Amniotic epithelial cell (primary cell): Measurements from ENCODE around the gene TP53I13.
A peak's percentile ranks its signal among the peaks of the same experiment; 100 is the strongest.

ENCODE experiments used
- DNase-seq: peaks from one replicate; pipeline ENCODE4 v3.0.0-alpha.2; 2010; ENCODE audit warnings: low read depth

TP53I13 gene

DNA sequence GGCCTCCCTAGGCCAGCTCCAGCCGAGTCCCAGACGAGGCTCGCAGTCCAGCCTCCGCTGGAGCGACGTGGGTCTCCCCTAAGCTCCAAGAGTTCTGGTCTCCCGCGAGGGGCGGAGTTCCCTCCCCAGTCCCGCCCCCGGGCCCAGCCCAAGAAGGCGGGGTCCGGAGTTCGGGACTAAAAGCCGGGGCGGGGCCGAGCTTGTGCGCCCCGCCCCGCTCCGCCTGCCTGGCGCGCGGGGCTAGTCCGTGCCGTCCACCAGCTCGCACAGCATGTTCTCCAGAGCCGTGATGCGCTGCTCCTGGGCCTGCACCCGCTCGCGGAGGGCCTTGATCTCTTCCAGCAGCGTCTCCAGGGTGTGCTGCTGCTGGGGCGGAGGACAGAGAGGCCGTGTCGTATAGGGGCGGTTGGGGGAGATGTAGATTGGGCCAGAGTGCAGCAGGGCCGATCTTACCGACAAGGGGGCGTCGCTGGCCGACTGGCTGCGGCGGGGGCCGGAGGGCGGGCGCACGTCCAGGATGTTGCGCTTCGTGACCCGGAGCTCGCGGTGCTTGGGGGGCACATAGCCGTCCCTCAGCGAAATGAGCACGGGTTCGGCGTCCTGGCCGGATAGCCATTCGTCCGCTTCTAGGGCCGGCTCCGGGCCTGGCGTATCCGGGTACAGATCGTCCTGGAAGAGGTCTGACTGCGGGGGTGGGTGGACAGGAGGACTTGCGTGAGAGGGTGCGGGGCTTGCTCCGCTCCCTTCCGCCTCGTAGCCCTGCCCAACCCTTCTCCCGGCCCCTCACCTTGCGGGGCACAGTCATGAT, 47.2 kb downstream of the TP53I13 start:
- peak; percentile 83 for DNase-seq

DNA sequence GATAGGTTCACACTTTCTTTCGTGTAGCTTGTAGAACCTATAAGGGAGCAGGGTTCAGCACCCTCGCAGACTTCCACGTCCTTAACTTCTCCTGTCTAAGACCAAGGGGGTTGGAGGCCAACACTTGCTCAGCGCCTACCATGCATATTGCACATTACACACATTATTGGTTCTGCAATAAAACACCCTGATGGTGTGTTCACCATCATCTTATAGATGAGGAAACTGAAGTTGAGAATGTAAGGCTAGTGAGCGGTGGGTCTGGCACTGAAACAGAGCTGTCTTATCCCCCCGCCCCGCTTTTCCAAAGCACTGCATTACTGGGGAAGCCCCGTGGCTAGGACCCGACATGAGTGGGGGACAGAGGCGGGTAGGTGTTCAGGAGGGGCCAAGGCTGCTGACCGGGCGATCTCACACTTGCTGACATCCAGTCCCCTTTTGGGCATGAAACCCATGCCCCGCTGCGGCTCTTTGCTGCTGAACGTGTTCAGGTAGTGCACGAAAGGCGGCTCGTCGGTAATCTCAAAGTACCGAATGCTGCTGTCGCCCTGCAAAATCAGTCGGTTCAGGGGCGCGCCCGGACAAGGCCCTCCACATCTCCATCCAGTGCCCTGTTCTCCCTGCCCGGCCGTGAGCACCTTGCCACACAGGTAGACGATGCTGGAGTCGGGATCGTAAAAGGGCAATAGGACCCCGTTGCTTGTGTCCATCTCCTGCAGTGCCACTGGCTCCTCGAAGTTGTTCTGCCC, 48.0 kb downstream of the TP53I13 start:
- DNase-seq, result no peak

DNA sequence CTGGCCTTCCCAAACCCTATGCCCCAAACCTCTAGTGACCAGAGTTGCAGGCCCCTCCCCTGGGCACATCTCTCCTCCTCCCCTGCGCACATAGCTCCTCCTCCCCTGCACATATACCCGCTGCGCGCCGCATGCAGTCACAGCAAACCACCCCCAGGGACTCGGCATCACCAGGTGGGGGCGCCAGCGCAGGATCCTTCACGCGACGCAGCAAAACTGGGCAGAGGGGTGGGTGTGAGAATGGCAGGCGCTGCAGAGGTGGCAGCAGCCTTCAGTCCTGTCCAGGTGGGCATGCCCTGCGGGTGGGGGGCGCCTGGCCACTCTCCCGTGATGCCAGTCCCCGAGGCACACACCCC, 48.6 kb downstream of the TP53I13 start:
- peak; percentile 69 for DNase-seq

DNA sequence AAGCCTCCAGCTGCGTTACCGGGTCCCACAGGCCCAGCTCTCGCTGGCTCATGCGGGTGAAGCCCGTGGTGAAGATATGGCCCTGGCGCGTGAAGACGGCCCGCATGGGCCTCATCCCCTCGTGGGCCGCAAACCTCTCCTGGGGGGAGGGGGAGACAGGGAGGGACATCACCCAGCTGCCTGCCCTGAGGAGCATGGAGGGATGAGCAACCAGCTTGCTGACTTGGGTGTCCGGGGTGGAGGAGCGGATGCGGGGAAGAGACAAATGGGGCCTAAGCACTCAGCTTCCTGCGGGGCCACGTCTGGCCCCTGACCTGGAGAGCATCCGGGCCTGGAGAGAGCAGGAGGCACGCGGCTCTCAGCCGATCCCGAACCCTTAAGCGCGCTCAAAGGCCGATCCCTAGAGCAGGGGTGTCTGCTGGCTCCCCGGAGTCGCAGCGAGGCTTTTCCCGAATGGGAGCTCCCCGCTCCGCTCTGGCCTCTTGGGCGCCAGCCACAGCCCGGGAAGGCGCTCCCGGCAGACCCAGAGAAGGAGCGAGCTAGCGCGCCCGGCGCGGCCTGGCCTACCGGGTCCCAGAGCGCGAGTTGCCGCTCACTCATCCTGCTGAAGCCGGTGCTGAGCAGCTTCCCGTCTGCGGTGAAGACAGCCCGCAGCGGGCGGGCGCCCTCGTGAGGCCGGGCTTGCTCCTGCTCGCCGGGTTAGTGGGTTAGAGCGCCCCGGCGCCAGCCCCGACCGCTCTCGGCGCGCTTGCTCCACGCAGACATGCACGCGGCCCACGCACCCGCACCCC, 49.2 kb downstream of the TP53I13 start:
- DNase-seq, result peak; percentile 64

DNA sequence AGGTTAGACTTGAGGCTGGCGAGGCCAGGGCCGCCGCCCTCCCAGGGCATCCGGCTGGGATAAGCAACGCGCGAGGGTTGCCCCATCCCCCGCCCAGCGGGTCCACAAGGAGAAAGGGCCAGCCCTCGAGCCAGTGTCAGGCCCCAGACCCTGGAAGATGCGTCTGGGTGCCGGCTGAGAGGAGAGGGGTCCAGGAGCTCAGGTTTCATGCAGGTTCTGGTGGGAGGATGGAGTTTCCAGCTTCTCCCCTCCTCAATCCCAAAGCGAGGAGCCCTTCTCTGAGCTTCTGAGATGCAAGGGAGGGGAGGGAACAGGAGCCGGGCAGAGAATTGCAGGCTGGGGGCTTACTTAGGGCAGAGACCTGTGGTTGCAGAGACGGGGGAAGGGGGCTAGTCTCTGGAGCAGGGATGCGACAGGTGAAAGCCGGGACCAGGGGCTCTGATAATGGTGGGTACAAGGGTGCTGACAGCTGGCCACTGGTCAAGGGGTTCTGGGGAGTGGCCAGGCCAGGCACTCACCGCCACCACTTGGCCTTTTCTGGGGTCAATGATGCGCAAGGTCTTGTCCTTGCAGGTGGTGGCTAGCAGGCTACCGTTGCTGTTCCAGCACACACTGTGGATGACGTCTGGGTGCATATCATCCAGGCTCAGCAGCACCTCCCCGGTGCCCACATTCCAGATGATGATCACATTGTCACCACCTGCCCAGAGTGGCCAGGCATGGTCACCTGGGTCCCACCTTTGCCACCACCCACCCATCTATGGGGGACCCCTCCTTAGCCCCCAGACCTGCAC, 50.0 kb downstream of the TP53I13 start:
- DNase-seq, result no peak

DNA sequence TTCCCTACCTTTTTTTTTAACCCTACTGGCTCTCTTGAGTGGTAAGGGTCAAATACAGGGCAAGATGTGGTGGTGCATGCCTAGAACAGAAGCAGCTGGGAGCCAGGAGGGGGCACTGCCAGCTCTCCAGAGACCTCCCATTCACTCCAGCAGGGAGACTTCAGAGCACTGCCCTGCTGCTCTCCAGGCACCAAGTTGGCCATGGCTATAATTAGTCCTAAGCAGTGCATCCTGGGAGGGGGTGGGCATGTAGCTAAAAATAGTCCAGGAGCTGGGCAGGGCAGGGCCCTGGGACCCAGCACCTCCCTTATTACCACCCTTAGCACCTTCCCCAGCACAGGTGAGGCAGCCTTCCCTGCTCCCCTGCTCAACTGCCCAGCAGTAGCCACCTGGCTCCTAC, 50.8 kb downstream of the TP53I13 start:
- peak; percentile 66 for DNase-seq

DNA sequence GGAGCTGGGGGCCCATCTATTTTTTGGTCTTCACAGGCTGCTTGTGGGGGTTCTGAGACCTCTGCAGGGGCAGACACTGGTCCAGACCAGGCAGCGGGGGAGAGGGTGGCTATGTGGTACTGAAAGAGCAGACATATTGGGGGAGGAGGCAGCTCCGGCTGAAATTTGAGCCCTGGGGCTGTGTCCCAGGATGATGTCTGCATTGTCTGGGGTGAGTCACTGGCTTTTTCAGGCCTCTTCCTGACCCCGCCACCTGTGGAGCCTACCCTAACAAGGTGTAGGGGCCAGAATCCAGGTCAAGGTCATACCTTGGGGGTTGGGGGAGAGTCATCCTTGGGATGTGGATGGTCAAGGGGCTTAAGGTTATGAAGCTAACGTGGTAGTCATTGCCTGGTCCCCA, 51.8 kb downstream of the TP53I13 start:
- DNase-seq, result no peak

DNA sequence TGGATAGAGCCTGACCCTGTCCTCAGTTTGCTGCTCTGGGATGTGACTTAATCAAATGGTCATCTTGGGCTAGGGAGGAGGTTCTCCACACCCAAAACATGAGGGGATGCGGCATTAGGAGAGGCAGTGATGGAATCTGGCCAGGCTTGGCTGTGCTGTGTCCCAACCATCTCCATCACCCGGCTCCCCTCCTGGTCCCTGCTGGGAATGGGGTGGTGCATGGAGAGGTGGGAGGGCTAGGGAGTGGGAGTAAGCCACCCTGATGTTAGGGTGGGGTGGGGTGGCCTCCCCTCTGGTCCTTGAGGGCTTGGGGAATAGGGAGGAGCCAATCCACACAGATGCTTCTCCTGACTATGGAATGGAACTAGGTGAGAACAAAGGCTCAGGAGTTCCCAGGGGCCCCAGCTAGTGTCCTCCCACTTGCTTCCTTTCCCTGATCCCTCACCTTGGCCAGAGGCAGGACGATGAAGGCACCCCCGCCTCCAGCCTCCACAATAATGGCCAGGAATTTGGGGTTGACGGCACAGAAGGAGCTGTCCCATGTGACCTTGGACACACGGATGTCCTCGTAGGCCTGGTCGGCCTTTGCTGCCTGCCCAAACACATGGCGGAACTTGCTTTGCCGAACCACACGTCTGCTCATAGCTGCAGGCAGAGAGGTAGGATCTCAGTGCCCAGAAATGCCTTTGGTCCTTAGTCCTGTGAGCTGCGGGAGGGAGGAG, 52.4 kb downstream of the TP53I13 start:
- DNase-seq, result no peak

DNA sequence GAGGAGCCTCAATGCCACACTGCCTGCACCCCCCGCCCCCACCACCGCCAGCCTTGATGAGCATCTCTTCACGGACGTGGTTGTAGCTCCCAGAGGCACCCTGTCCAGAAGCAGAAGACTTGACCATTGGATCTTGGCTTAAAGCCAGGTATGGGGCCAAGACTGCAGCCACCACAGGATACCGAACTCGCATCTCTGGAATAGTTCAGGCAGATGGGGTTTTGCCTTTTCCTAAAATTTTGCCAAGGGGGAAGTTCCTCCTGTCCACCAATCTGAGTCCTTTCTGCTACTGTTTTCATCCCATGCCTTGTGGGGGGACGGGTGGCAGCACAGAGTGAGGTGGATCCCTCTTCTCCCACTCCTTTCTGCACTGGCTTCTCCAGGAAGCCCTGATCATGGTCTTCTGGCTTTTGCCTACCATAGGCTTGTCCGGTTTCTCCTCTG, 53.3 kb downstream of the TP53I13 start:
- DNase-seq, result no peak
